GM18520 (cell line): Measurements from ENCODE around the gene FOXA2.
"Not testable (repeated sequence)": the region's sequence is repeated elsewhere in the genome, so short reads cannot be mapped to it uniquely, and the experiment has no call there.

ENCODE experiments used
- ATAC-seq: cut with Tn5 transposase; IDR thresholded peaks from one replicate; pipeline ENCODE4 v1.9.1; 2021; ENCODE audit not compliant: unreplicated experiment

FOXA2 gene

GRCh38 chr20:22584522-22584921, at the start of gene FOXA2:
FOXA2 (minus strand) TSS chr20:22584572; CDS start chr20:22584278, 294 bp downstream.
- ATAC-seq: no peak

- ATAC-seq: no peak
Observed at GRCh38 chr20:22630701-22631100, 46.3 kb upstream of the FOXA2 start.

- no peak for ATAC-seq
Observed at GRCh38 chr20:22629927-22630326, 45.6 kb upstream of the FOXA2 start.

GRCh38 chr20:22629447-22629846, 45.1 kb upstream of the FOXA2 start:
- ATAC-seq: no peak

- no peak for ATAC-seq
Observed at GRCh38 chr20:22626496-22626895, 42.1 kb upstream of the FOXA2 start.

GRCh38 chr20:22623211-22623610, 38.8 kb upstream of the FOXA2 start:
- no peak for ATAC-seq

GRCh38 chr20:22620342-22620741, 36.0 kb upstream of the FOXA2 start:
- no peak for ATAC-seq

- no peak for ATAC-seq
Observed at GRCh38 chr20:22619806-22620205, 35.4 kb upstream of the FOXA2 start.

GRCh38 chr20:22619272-22619671, 34.9 kb upstream of the FOXA2 start:
- ATAC-seq: no peak

- no peak for ATAC-seq
Observed at GRCh38 chr20:22617160-22617559, 32.8 kb upstream of the FOXA2 start.

- ATAC-seq: no peak
Observed at GRCh38 chr20:22616551-22616950, 32.2 kb upstream of the FOXA2 start.

- ATAC-seq: no peak
Observed at GRCh38 chr20:22615425-22615824, 31.1 kb upstream of the FOXA2 start.

GRCh38 chr20:22611636-22612035, 27.3 kb upstream of the FOXA2 start:
- ATAC-seq: no peak

GRCh38 chr20:22607695-22608094, 23.3 kb upstream of the FOXA2 start:
- no peak for ATAC-seq

GRCh38 chr20:22604815-22605214, 20.4 kb upstream of the FOXA2 start:
- no peak for ATAC-seq

GRCh38 chr20:22601361-22602141, 17.2 kb upstream of the FOXA2 start:
- no peak for ATAC-seq

GRCh38 chr20:22599258-22599657, 14.9 kb upstream of the FOXA2 start:
- not testable (repeated sequence) for ATAC-seq

- ATAC-seq: no peak
Observed at GRCh38 chr20:22597303-22597702, 12.9 kb upstream of the FOXA2 start.

- ATAC-seq: no peak
Observed at GRCh38 chr20:22590662-22591061, 6.3 kb upstream of the FOXA2 start.

GRCh38 chr20:22586645-22587310, 2.4 kb upstream of the FOXA2 start:
- ATAC-seq: no peak

- ATAC-seq: no peak
Observed at GRCh38 chr20:22585786-22586493, 1.6 kb upstream of the FOXA2 start.
